ENCODE data around the gene OR10AD1. TPM values are rescaled to one million over a fixed set of nuclear protein-coding genes. Genes with fewer than 3 reads are reported as not detected.
"Not testable (repeated sequence)": the region's sequence is repeated elsewhere in the genome, so short reads cannot be mapped to it uniquely, and the experiment has no call there.

OR10AD1 gene
- not detected for total RNA-seq

GRCh38 chr12:48203192-48203591 lies at the start of gene OR10AD1:
TSS of gene OR10AD1 (minus strand) at chr12:48203292. CDS start at chr12:48203292, 0 bp downstream.
- no peaks in the 10 kb centered on the region for H3K36me3 ChIP-seq
- no peak for DNase-seq (ENCODE audit: low spot score in 2 of 2)
- H3K4me3 ChIP-seq, result no peak within 1 kb of the TSS
- no peak for TF ChIP-seq POLR2A (IDR thresholded peaks at IDR 0.05)
- TF ChIP-seq CTCF (IDR thresholded peaks at IDR 0.05), result no peak
- TF ChIP-seq POLR2AphosphoS5 (IDR thresholded peaks at IDR 0.05), result no peak
- peaks cover 36 to 45% of the 10 kb centered on the region in 2 donors for H3K9me3 ChIP-seq
- intact Hi-C loops (cut with DNase I; ENCODE audit: low total_unique reads), result no loop called here
- H3K27me3 ChIP-seq, result no peaks in the 10 kb centered on the region
- H3K27ac ChIP-seq, result no peak within 1 kb of the TSS
- H3K4me1 ChIP-seq, result no peaks in the 10 kb centered on the region

GRCh38 chr12:48247181-48247966 lies 44.3 kb upstream of the OR10AD1 start:
- intact Hi-C loops (cut with DNase I; ENCODE audit: low total_unique reads), result no loop called here
- peaks cover 0 to 7% of the 10 kb centered on the region in 2 donors for H3K9me3 ChIP-seq
- H3K4me3 ChIP-seq, result no peak overlapping the region
- H3K4me1 ChIP-seq, result no peaks in the 10 kb centered on the region
- H3K27ac ChIP-seq, result no peak overlapping the region
- no peaks in the 10 kb centered on the region for H3K36me3 ChIP-seq
- DNase-seq (ENCODE audit: low spot score in 2 of 2), result no peak
- no peaks in the 10 kb centered on the region for H3K27me3 ChIP-seq
- TF ChIP-seq CTCF (IDR thresholded peaks at IDR 0.05) (no peak), POLR2A (IDR thresholded peaks at IDR 0.05) (no peak), POLR2AphosphoS5 (IDR thresholded peaks at IDR 0.05) (no peak)

- intact Hi-C loops (cut with DNase I; ENCODE audit: low total_unique reads), result no loop called here
- Histone ChIP-seq H3K4me1 (no peaks in the 10 kb centered on the region), H3K27me3 (no peaks in the 10 kb centered on the region), H3K27ac (no peak overlapping the region), H3K36me3 (no peaks in the 10 kb centered on the region), H3K9me3 (peaks cover 0 to 8% of the 10 kb centered on the region in 2 donors), H3K4me3 (no peak overlapping the region)
- TF ChIP-seq POLR2A (IDR thresholded peaks at IDR 0.05) (no peak), POLR2AphosphoS5 (IDR thresholded peaks at IDR 0.05) (no peak)
- no peak for DNase-seq (ENCODE audit: low spot score in 2 of 2)
These were observed 34.1 kb upstream of the OR10AD1 start for GRCh38 chr12:48237162-48237561.

- Histone ChIP-seq H3K27me3 (no peaks in the 10 kb centered on the region), H3K4me3 (no peak overlapping the region), H3K4me1 (no peaks in the 10 kb centered on the region), H3K36me3 (no peaks in the 10 kb centered on the region), H3K27ac (no peak overlapping the region), H3K9me3 (no peaks in the 10 kb centered on the region)
- DNase-seq (ENCODE audit: low spot score in 2 of 2), result no peak
- intact Hi-C loops (cut with DNase I; ENCODE audit: low total_unique reads), result no loop called here
- TF ChIP-seq CTCF (IDR thresholded peaks at IDR 0.05) (no peak), POLR2AphosphoS5 (IDR thresholded peaks at IDR 0.05) (no peak), POLR2A (IDR thresholded peaks at IDR 0.05) (no peak)
These were observed 32.8 kb upstream of the OR10AD1 start for GRCh38 chr12:48235796-48236333.

- H3K4me1 ChIP-seq; H3K36me3 ChIP-seq; DNase-seq (ENCODE audit: low spot score in 2 of 2); H3K27ac ChIP-seq; H3K9me3 ChIP-seq; H3K4me3 ChIP-seq; intact Hi-C loops (cut with DNase I; ENCODE audit: low total_unique reads); H3K27me3 ChIP-seq: not testable (repeated sequence)
These were observed 28.3 kb upstream of the OR10AD1 start for GRCh38 chr12:48231169-48231958.

GRCh38 chr12:48224533-48224932 lies 21.4 kb upstream of the OR10AD1 start:
- H3K9me3 ChIP-seq; intact Hi-C loops (cut with DNase I; ENCODE audit: low total_unique reads); H3K36me3 ChIP-seq; H3K27me3 ChIP-seq; DNase-seq (ENCODE audit: low spot score in 2 of 2); H3K4me3 ChIP-seq; H3K27ac ChIP-seq; H3K4me1 ChIP-seq: not testable (repeated sequence)

Data from breast epithelium (tissue), 4 donors.